ENCODE results near the gene PCSK4.
"Not testable (repeated sequence)": the region's sequence is repeated elsewhere in the genome, so short reads cannot be mapped to it uniquely, and the experiment has no call there.

Gene PCSK4

DNA sequence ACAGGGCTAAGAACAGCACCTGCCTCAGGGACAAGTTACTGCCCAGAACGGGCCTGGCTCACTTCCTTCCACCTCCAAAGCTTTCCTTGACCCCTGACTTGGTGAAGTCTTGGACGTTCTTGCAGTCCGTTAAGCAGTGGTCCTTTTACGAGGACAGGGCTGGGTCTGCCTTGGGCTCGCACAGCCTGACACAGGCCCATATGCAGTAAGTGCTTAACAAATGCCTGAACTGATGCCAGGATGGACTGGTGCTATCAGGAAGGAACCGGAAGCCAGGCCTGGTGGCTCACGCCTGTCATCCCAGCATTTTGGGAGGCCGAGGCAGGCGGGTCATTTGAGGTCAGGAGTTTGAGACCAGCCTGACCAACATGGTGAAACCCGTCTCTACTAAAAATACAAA lies 31.9 kb upstream of the PCSK4 start:
- no peak for DNase-seq (ENCODE audit: low spot score)

GRCh38 chr19:1521636-1522035 lies 31.5 kb upstream of the PCSK4 start:
- no peak for DNase-seq (ENCODE audit: low spot score)

- no peak for DNase-seq (ENCODE audit: low spot score)
Measured at GRCh38 chr19:1520203-1520780, 30.1 kb upstream of the PCSK4 start.

DNA sequence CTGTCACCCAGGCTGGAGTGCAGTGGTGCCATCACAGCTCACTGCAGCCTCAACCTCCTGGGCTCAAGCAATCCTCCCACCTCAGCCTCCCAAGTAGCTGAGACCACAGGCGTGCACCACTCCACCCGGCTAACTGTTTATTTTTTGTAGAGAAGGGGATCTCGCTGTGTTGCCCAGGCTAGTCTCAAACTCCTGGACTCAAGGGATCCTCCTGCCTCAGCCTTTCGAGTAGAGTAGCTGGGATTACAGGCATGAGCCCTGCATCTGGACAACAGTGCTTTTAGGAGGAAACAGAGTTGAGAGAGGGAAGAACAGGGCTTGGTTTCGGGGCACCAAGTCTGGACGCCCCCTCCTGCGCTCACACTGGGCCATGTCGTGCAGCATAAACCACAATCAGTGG lies 29.7 kb upstream of the PCSK4 start:
- not testable (repeated sequence) for DNase-seq (ENCODE audit: low spot score)

DNA sequence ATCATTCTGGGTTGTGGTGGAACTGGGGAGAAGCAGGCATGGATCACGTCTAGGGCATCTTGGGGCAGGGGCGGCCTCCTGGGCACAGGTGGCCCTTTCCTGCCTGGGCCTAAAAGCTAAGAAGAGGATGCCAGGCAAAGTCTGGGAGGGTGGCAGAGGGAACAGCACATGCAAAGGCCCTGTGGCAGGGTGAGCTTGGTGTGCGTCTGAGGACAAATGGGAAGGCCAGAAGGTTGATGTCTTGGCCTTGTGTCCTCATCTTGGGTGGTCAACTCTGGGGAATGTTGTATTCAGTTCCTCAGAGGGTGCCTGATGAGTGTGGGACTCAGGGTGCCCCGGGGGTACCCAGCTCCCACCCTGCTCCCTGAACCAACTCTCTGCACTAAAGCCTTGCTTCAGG lies 28.3 kb upstream of the PCSK4 start:
- DNase-seq (ENCODE audit: low spot score), result no peak

- DNase-seq (ENCODE audit: low spot score), result no peak
Measured at GRCh38 chr19:1516395-1516753, 26.2 kb upstream of the PCSK4 start.

- no peak for DNase-seq (ENCODE audit: low spot score)
Measured at GRCh38 chr19:1514986-1515721, 25.0 kb upstream of the PCSK4 start.

DNA sequence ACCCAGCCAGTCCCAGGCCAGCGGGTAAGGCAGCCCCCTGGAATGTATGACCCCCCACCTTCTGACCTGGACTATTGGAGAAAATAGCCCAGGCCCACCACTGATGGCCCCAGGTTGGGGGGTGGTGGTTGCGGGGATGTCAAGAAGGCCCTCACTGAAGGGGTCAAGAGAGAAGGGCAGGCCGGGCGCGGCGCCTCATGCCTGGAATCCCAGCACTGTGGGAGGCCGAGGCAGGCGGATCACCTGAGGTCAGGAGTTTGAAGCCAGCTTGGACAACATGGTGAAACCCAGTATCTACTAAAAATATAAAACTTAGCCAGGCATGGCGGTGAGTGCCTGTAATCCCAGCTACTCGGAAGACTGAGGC lies 24.1 kb upstream of the PCSK4 start:
- no peak for DNase-seq (ENCODE audit: low spot score)

- DNase-seq (ENCODE audit: low spot score), result no peak
Measured at GRCh38 chr19:1513499-1514294, 23.5 kb upstream of the PCSK4 start.

GRCh38 chr19:1512671-1513498 lies 22.7 kb upstream of the PCSK4 start, which contains the start of gene ADAMTSL5:
Gene ADAMTSL5 (minus strand): TSS chr19:1513019. CDS start chr19:1510943, 2,076 bp downstream.
- DNase-seq (ENCODE audit: low spot score), result no peak

DNA sequence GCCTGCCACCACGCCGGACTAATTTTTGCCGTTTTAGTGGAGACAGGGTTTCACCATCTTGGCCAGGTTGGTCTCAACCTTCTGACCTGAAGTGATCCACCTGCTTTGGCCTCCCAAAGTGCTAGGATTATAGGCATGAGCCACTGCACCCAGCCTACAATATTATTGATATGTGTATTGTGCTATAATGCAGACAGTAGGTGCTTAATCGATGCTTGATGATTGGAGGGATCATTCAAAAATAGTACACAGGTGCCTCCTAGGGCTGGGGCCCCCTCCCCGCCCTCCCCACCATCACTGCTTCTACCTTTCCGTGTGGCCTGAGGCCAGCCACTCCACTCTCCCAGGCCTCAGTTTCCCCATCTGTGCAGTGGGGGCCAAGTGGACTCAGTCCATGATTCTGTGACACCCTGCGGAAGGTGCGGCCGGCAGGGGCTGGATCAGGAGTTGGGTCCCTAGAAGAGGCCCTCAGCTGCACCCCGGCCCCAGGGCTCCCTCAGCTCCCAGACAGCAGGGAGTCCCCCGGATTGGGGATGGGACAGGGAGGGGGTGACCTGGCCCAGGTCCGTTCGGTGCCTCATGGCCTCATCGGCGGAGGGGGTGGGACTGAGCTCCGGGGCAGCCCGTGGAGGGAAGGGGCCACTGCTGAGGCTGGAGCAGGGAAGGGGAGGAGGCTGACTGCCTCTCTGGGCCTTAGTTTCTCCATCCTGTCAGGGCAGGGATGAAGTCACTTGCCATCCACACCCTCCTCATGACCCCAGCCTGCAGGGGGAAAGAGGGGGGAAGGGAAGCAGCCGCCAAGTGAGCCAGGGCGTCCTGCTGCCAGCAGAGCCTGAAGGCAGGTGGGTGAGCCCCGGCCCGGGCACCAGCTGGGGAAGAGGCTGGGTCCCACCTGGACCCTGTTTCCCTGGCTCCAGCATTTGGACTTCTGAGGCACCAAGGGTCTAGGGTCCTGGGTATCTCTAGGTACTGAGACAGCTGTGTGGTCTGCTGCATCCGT lies 21.5 kb upstream of the PCSK4 start:
- DNase-seq (ENCODE audit: low spot score), result no peak

DNA sequence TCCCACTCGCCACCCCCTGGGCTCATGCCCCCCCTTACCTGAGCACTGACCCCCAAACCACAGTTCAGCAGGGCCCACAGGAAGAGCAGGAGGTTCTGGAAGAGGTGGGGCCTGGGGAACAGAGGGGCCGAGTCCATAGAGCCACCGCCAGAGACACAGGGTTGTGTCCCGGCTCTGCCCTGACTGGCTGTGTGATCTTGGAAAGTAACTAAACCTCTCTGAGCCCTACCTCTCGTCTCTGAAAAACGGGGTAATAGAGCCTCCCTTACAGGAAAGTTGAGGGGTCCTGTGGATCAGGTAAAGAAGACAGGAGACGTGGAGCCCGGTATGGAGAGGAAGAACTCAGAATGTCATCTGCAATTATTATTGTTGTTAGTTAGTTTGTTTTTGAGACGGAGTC lies 20.7 kb upstream of the PCSK4 start:
- DNase-seq (ENCODE audit: low spot score), result no peak

DNA sequence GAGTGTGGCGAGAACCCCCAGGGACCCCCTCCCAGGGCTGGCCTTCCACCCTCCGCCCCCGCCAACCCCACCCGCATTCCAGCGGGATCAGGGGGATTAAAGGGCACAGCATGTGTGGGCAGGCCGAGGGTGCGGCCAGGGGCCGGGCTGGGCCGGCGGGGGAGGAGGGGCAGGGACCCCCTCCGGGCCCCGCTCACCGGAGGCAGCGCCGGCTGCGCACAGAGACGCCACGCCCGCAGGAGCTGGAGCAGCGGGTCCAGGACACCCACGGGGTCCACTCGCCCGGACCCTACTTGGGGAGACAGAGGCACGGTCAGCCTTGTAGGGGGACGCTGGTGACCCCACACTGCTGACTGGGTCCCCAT lies 20.3 kb upstream of the PCSK4 start:
- no peak for DNase-seq (ENCODE audit: low spot score)

GRCh38 chr19:1509602-1510441 lies 19.7 kb upstream of the PCSK4 start:
- DNase-seq (ENCODE audit: low spot score), result no peak

GRCh38 chr19:1508507-1508856 lies 18.3 kb upstream of the PCSK4 start:
- no peak for DNase-seq (ENCODE audit: low spot score)

DNA sequence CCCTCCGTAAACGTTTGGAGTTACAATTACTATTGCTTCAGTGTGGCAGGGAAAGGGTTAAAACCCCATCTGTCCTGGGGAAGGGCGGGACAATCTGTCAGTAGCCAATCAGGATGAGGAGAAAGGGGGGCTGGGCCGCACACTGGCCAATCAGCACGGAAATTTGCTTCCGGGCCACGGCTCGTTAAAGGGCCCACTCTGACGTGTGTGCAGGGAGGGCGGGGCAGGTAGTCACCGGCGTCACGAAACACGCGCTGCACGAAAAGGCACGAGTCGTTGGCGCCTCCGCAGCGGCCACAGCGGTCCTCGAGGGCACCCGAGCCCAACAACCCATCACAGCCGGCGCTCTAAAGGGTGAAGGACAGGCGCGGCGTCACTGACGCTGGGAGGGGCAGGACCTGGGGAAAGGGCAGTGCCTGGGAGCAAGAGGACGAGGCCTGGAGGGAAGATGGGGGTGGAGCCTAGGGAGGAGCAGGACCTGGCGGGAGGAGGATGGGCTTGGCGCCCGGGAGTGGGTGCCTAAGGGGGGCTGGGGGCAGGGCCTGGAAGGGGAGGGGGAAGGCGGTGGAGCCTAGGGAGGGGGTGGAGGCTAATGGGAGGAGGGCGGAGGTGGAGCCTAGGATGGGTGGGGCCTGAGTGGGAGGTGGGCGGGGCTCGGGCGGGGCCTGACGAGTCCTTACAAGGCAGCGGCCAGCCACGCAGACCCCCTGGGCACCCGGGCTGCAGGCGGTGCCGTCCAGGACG lies 17.8 kb upstream of the PCSK4 start:
- peak; percentile 95 for DNase-seq (ENCODE audit: low spot score)

DNA sequence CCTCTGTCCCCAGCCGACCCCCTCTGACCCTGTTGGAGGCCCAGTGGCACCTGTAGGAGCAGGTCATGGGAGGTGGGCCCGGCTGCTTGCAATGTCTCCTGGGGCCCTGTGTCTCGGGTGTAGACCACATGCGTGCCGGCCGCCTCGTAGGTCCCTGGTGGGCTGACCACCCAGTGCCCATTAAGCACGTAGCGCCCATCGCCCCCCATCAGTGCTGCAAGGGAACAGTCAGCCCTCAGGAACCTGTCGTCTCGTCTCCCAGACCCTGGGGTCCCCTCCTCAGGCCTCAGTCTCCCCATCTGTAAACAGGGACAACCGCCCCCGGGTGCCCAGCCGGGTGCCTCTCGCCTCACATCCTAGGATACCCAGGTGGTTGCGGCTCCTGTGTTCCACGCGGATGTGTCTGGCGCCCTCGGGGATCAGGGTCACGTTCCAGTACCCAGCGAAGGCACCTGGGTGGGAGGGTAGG lies 17.1 kb upstream of the PCSK4 start:
- no peak for DNase-seq (ENCODE audit: low spot score)

- DNase-seq (ENCODE audit: low spot score), result no peak
Measured at GRCh38 chr19:1505991-1506881, 16.1 kb upstream of the PCSK4 start.
